ENCODE results near the gene TNRC18.

DNA sequence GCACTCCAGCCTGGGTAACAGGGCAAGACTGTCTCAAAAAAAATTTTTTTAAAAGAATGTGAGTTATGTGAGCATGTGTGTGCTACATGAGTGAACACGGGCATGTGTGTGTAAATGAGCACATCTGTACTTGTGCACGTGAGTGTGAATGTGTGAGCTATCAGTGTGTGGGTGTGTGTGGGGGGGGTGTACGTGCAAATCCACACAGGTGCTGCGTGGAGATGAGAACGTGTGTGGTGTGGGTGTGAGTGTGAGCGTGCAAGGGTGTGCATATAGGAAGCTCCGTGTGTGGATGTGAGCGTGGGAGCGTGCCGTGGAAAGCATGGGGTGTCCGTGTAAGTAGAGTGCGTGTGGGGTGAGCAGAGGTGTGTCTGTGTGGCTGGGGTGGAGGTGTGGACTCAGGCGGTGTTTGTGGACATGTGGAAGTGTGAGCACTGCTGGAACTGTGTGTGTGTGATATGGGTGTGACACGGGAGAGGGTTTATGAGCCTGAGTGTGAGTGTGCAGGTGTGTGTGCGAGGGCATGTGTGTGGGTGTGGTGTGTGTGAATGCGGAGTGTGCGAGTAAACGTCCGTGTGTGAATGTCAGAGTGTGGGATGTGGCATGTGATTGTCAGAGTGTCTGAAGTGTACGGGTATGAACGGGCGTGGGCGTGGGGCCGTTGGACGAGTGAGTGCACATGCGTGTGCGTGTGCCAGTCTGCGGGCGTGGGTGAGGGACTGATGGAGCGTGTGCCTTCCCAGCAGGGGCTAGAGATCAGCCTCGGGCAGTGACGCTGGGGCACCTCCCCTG lies 45.9 kb upstream of the TNRC18 start:
- TF ChIP-seq, protein P1, sequence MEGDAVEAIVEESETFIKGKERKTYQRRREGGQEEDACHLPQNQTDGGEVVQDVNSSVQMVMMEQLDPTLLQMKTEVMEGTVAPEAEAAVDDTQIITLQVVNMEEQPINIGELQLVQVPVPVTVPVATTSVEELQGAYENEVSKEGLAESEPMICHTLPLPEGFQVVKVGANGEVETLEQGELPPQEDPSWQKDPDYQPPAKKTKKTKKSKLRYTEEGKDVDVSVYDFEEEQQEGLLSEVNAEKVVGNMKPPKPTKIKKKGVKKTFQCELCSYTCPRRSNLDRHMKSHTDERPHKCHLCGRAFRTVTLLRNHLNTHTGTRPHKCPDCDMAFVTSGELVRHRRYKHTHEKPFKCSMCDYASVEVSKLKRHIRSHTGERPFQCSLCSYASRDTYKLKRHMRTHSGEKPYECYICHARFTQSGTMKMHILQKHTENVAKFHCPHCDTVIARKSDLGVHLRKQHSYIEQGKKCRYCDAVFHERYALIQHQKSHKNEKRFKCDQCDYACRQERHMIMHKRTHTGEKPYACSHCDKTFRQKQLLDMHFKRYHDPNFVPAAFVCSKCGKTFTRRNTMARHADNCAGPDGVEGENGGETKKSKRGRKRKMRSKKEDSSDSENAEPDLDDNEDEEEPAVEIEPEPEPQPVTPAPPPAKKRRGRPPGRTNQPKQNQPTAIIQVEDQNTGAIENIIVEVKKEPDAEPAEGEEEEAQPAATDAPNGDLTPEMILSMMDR (conservative IDR thresholded peaks at IDR 0.05; ENCODE audit: low read length), result no peak
- no peak for TF ChIP-seq EZH2phosphoT487 (IDR thresholded peaks at IDR 0.05; ENCODE audit: borderline replicate concordance)
